HCT116 (cell line): ENCODE data around the gene KAZN. TPM values are rescaled to one million over a fixed set of nuclear protein-coding genes. Genes with fewer than 3 reads are reported as not detected.

Experiments
- ATAC-seq: fragments of 200-7000 bp; cut with Tn5 transposase; 2 replicates; pipeline ENCODE4 v1.9.1; 2020; ENCODE audit warnings: mild to moderate bottlenecking, moderate library complexity
- BruUV-seq: library from RNA; stranded (reverse); fragments of 400-500 nt; replicated peaks from 2 replicates; lab custom pipeline; 2021; lab: Mats Ljungman, UMichigan
- CTCF ChIA-PET: fragments of 300-600 bp; sonication (Branson Sonifier 250); formaldehyde crosslinking; loops from one replicate; lab custom pipeline; 2021; ENCODE audit warnings: antibody characterized with exemption; lab: Charles Lee
- POLR2A ChIA-PET: fragments of 300-600, 350-600 bp; sonication (Branson Sonifier 250); formaldehyde crosslinking; loops from one replicate; lab custom pipeline; 2021; ENCODE audit warnings: antibody characterized with exemption; lab: Charles Lee
- RAD21 ChIA-PET, 2 experiments: fragments of 300-600 bp; sonication (Branson Sonifier 250); formaldehyde crosslinking; loops; one replicate each; lab custom pipeline; 2023; ENCODE audit warnings: low total read pairs in 2 of 2; ENCODE audit not compliant: uncharacterized antibody in 2 of 2, unreplicated experiment in 2 of 2, low non-redundant PET in 1 of 2; lab: Charles Lee
- DNase-seq: peaks from one replicate; pipeline ENCODE4 v3.0.0-alpha.2; 2010; ENCODE audit warnings: low read depth, low spot score
- H2AFZ ChIP-seq: fragments of 200-600 bp; shearing (Covaris generic), sonication (generic); 2 replicates; pipeline ENCODE4 v1.6.1; 2017; ENCODE audit warnings: low read depth, mixed run types, mixed read lengths, antibody characterized with exemption, low read length; ENCODE audit not compliant: poor library complexity, severe bottlenecking
- H3K27ac ChIP-seq: 2 replicates; pipeline ENCODE4 v1.5.1; 2012; ENCODE audit warnings: low read depth, low read length
- H3K27me3 ChIP-seq: fragments of 200-600 bp; sonication (generic); 2 replicates; pipeline ENCODE4 v1.6.1; 2016; ENCODE audit warnings: mixed run types, low read length, mixed read lengths; ENCODE audit not compliant: insufficient read depth
- H3K36me3 ChIP-seq, 2 experiments: fragments of 200-500 bp in 1 of 2; fragments of 200-600 bp in 1 of 2; sonication (Bioruptor generic) in 1 of 2; sonication (generic) in 1 of 2; 2 replicates each; pipeline versions ENCODE4 v1.5.1 to v1.6.1; 2014 to 2016; ENCODE audit warnings: low read length in 2 of 2, inconsistent platforms in 1 of 2, mixed read lengths in 1 of 2, mixed run types in 1 of 2; ENCODE audit not compliant: insufficient read depth in 2 of 2, control insufficient read depth in 1 of 2
- H3K4me1 ChIP-seq, 2 experiments: fragments of 200-600 bp in 1 of 2; sonication (generic) in 1 of 2; 2 replicates each; pipeline versions ENCODE4 v1.5.1 to v1.6.1; 2012 to 2017; ENCODE audit warnings: low read length in 2 of 2, inconsistent platforms in 1 of 2, mild to moderate bottlenecking in 1 of 2, mixed read lengths in 1 of 2, mixed run types in 1 of 2, moderate library complexity in 1 of 2; ENCODE audit not compliant: insufficient read depth in 2 of 2, control insufficient read depth in 1 of 2
- H3K4me2 ChIP-seq: fragments of 200-600 bp; sonication (generic); 2 replicates; pipeline ENCODE4 v1.6.1; 2017; ENCODE audit warnings: mixed run types, low read length, mixed read lengths
- H3K4me3 ChIP-seq, 2 experiments: fragments of 200-600 bp in 1 of 2; sonication (generic) in 1 of 2; replicated peaks in 1 of 2; 2 replicates each; pipeline ENCODE4 v1.5.1; 2011 to 2016; ENCODE audit warnings: low read length in 2 of 2, control low read depth in 1 of 2, low read depth in 1 of 2, mild to moderate bottlenecking in 1 of 2, mixed read lengths in 1 of 2, mixed run types in 1 of 2
- H3K79me2 ChIP-seq: fragments of 200-600 bp; sonication (generic); 2 replicates; pipeline ENCODE4 v1.6.1; 2017; ENCODE audit warnings: mild to moderate bottlenecking, mixed run types, low read length, moderate library complexity, mixed read lengths; ENCODE audit not compliant: insufficient read depth
- H3K9ac ChIP-seq: fragments of 200-600 bp; sonication (generic); 2 replicates; pipeline ENCODE4 v1.6.1; 2016; ENCODE audit warnings: low read length, mixed read lengths
- H3K9me2 ChIP-seq: fragments of 200-600 bp; sonication (generic), shearing (Covaris generic); 2 replicates; pipeline ENCODE4 v1.6.1; 2017; ENCODE audit warnings: mixed run types, mild to moderate bottlenecking, moderate library complexity; ENCODE audit not compliant: insufficient read depth
- H3K9me3 ChIP-seq, 2 experiments: fragments of 200-500 bp in 1 of 2; fragments of 200-600 bp in 1 of 2; sonication (Bioruptor generic) in 1 of 2; sonication (generic) in 1 of 2; 2 replicates each; pipeline ENCODE4 v1.6.1; 2014 to 2017; ENCODE audit warnings: low read length in 2 of 2, mixed read lengths in 2 of 2, inconsistent platforms in 1 of 2, low read depth in 1 of 2, mild to moderate bottlenecking in 1 of 2, mixed run types in 1 of 2, moderate library complexity in 1 of 2; ENCODE audit not compliant: control insufficient read depth in 1 of 2, insufficient read depth in 1 of 2
- H4K20me1 ChIP-seq: fragments of 200-600 bp; sonication (generic), shearing (Covaris generic); 2 replicates; pipeline ENCODE4 v1.6.1; 2017; ENCODE audit warnings: mixed run types, mild to moderate bottlenecking, moderate library complexity; ENCODE audit not compliant: insufficient read depth
- CBX3 ChIP-seq: IDR thresholded peaks from 2 replicates; pipeline ENCODE4 v1.6.1; 2012; ENCODE audit warnings: low read depth
- CEBPB ChIP-seq: IDR thresholded peaks from 2 replicates; pipeline ENCODE4 v1.6.1; 2012; ENCODE audit warnings: low read depth
- EGR1 ChIP-seq: IDR thresholded peaks from 2 replicates; pipeline ENCODE4 v1.6.1; 2012; ENCODE audit warnings: low read depth
- EZH2 ChIP-seq: fragments of 200-600 bp; sonication (generic); IDR thresholded peaks from 2 replicates; pipeline ENCODE4 v1.6.1; 2017; ENCODE audit warnings: antibody characterized with exemption, mixed run types
- EZH2phosphoT487 ChIP-seq: fragments of 200-600 bp; IDR thresholded peaks from 2 replicates; pipeline ENCODE4 v1.6.1; 2018; ENCODE audit warnings: antibody characterized with exemption, borderline replicate concordance
- FOSL1 ChIP-seq: IDR thresholded peaks from 2 replicates; pipeline ENCODE4 v1.6.1; 2012; ENCODE audit warnings: low read depth
- SIN3A ChIP-seq: IDR thresholded peaks from 2 replicates; pipeline ENCODE4 v1.6.1; 2012; ENCODE audit warnings: low read depth
- SP1 ChIP-seq: IDR thresholded peaks from 2 replicates; pipeline ENCODE4 v1.6.1; 2012; ENCODE audit warnings: low read depth
- ZFX ChIP-seq: fragments of 450-650 bp; IDR thresholded peaks from 2 replicates; pipeline ENCODE4 v1.6.1; 2017
- ZNF274 ChIP-seq: fragments of 200-500 bp; sonication (Bioruptor generic); IDR thresholded peaks from 2 replicates; pipeline ENCODE4 v1.6.1; 2014; ENCODE audit warnings: mild to moderate bottlenecking, low read depth, low read length, inconsistent platforms
- intact Hi-C: fragments of 100-400 bp; cut with micrococcal nuclease; formaldehyde crosslinking; loops from 2 replicates; pipeline ENCODE4 v1.10.0; 2022
- total RNA-seq: library from RNA; stranded (reverse); gene quantifications from one replicate; pipeline ENCODE4 v1.2.1, GENCODE V29; 2021; ENCODE audit not compliant: unreplicated experiment
- TF ChIP-seq, protein P1 (sequence below), 3 experiments: fragments of 200-600 bp in 1 of 3; sonication (generic) in 1 of 3; IDR thresholded peaks in 2 of 3; conservative IDR thresholded peaks in 1 of 3; 2 replicates each; pipeline ENCODE4 v1.5.1; 2012 to 2017; ENCODE audit warnings: low read depth in 2 of 3, low read length in 2 of 3, antibody characterized with exemption in 1 of 3, borderline replicate concordance in 1 of 3, control low read depth in 1 of 3, mild to moderate bottlenecking in 1 of 3, mixed read lengths in 1 of 3, mixed run types in 1 of 3, moderate library complexity in 1 of 3; ENCODE audit not compliant: insufficient read depth in 1 of 3
- TF ChIP-seq, protein P2 (sequence below): IDR thresholded peaks from 2 replicates; pipeline ENCODE4 v1.6.1; 2012; ENCODE audit warnings: low read depth

Gene KAZN
- total RNA-seq, 1 experiment from 2014 or later, result 13.4 TPM

DNA sequence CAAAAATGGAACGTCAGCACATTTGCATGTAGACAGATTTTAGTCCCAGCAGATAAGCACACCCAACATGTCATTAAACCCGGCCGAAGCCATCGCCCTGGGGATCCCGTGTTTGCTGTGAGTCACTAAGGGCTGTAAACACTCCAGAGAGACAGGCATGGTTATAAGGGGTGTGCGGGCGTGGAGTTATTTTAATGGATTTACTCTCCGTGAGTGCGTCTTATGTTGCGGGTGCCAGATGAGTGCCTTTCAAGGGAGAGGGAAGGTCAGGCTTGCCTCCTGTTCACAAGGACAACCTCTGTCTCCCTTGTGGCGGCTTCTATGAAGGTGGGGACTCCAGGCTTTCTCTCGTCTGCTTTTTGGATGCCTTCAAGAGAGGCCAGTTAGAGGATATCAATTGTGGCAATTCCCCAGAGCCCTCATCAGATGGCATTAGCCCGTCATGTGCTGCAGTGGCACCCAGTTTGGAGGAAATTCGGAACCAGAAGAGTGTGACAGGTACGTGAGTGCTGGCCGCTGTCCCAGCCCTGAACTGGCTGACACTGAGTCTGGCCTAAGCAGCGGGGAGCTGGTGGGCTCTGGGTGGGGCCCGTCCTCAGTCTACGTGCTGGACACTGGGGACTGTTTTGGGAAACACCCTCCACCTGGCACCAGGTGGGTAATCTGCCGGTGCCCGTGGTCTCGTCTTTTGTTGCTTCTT lies 331.2 kb downstream of the KAZN start:
- intact Hi-C loops, result no loop called here
- Histone ChIP-seq H3K27me3 (no peaks in the 10 kb centered on the region), H4K20me1 (no peaks in the 10 kb centered on the region), H3K9me3 (no peaks in the 10 kb centered on the region), H3K4me3 (no peak overlapping the region), H3K9me2 (no peaks in the 10 kb centered on the region), H3K36me3 (no peaks in the 10 kb centered on the region), H3K9ac (no peak overlapping the region), H3K27ac (no peak overlapping the region), H3K4me1 (peaks cover 5 to 8% of the 10 kb centered on the region in 2 experiments; a peak in 3 of 4 replicates), H2AFZ (no peak overlapping the region), H3K79me2 (peaks cover 49% of the 10 kb centered on the region), H3K4me2 (no peak overlapping the region)
- TF ChIP-seq ZFX, result no peak
- TF ChIP-seq EZH2phosphoT487, result no peak
- no peak for TF ChIP-seq FOSL1
- no peak for TF ChIP-seq EZH2
- no peak for TF ChIP-seq EGR1
- no peak for TF ChIP-seq CEBPB
- TF ChIP-seq CBX3, result no peak
- no peak for TF ChIP-seq SP1
- TF ChIP-seq, protein P1, sequence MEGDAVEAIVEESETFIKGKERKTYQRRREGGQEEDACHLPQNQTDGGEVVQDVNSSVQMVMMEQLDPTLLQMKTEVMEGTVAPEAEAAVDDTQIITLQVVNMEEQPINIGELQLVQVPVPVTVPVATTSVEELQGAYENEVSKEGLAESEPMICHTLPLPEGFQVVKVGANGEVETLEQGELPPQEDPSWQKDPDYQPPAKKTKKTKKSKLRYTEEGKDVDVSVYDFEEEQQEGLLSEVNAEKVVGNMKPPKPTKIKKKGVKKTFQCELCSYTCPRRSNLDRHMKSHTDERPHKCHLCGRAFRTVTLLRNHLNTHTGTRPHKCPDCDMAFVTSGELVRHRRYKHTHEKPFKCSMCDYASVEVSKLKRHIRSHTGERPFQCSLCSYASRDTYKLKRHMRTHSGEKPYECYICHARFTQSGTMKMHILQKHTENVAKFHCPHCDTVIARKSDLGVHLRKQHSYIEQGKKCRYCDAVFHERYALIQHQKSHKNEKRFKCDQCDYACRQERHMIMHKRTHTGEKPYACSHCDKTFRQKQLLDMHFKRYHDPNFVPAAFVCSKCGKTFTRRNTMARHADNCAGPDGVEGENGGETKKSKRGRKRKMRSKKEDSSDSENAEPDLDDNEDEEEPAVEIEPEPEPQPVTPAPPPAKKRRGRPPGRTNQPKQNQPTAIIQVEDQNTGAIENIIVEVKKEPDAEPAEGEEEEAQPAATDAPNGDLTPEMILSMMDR (IDR thresholded peaks at IDR 0.05 in 2 of 3, conservative IDR thresholded peaks at IDR 0.05 in 1 of 3; ENCODE audit: borderline replicate concordance in 1 of 3, insufficient read depth in 1 of 3, low read depth in 2 of 3, low read length in 2 of 3), result no peak
- TF ChIP-seq SIN3A, result no peak
- TF ChIP-seq, protein P2, sequence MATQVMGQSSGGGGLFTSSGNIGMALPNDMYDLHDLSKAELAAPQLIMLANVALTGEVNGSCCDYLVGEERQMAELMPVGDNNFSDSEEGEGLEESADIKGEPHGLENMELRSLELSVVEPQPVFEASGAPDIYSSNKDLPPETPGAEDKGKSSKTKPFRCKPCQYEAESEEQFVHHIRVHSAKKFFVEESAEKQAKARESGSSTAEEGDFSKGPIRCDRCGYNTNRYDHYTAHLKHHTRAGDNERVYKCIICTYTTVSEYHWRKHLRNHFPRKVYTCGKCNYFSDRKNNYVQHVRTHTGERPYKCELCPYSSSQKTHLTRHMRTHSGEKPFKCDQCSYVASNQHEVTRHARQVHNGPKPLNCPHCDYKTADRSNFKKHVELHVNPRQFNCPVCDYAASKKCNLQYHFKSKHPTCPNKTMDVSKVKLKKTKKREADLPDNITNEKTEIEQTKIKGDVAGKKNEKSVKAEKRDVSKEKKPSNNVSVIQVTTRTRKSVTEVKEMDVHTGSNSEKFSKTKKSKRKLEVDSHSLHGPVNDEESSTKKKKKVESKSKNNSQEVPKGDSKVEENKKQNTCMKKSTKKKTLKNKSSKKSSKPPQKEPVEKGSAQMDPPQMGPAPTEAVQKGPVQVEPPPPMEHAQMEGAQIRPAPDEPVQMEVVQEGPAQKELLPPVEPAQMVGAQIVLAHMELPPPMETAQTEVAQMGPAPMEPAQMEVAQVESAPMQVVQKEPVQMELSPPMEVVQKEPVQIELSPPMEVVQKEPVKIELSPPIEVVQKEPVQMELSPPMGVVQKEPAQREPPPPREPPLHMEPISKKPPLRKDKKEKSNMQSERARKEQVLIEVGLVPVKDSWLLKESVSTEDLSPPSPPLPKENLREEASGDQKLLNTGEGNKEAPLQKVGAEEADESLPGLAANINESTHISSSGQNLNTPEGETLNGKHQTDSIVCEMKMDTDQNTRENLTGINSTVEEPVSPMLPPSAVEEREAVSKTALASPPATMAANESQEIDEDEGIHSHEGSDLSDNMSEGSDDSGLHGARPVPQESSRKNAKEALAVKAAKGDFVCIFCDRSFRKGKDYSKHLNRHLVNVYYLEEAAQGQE, result no peak
- no peak for TF ChIP-seq ZNF274
- CTCF ChIA-PET, result no interaction called here
- RAD21 ChIA-PET, result no interaction called here
- BruUV-seq, result no TSS peak
- no peak for DNase-seq
- POLR2A ChIA-PET, result no interaction called here
- no peak for ATAC-seq
